ENCODE results near the gene ZNF768. TPM values are rescaled to one million over a fixed set of nuclear protein-coding genes. Genes with fewer than 3 reads are reported as not detected.

The ZNF768 gene
- 35.1 to 46.6 TPM (median 45.4 TPM) in 5 replicates for total RNA-seq (2022; extraction: Qiagen RNA extraction; ENCODE audit: low read depth)

GRCh38 chr16:30526137-30526822, at the start of gene ZNF768:
Gene ZNF768, minus strand, starts transcription at chr16:30526566. Its CDS starts 153 bp downstream, at chr16:30526413.

DNA sequence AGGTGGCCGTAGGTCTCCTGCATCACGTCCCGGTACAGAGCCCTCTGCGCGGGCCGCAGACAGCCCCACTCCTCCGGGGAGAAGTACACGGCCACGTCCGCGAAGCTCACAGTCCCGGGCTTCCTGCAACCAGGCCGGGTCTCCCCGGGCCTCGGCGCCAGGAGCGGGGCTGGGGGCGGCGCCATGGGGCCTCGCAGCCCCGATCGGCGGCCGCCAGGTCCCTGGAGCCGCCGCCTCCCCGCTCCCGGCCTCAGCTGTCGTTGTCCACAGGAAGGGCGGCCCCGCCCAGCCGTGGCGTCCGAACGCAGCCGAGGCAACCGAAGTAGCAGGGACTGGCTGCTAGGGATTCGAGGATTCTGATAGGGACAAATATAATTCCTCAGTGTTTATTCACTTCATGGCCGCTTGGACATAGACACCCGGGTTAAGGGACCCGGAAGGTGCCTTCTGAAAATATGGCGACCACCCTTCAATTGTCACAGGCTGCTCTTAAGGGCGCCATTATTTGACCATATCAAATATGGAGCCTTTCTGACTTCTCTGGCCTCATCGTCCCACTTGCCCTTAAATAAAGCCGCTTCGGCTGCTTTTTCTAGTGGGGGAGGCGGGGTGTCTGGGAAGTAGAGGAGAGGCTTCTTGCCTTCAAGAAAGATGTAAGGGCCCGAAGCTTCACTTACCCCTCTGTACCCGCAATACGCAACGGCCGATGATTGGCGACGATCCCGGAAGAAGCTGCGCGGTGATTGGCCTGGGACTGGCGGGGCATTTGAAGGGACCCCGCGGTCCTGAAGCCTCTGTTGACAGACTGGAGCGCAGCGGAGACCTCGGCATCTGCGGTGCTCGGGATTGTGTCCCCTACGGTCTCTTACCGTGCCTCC, 45.3 kb upstream of the ZNF768 start, which contains the start of gene ZNF688:
ZNF688 (minus strand) TSS at position 270 of the 878 bp plus-strand sequence; CDS start at position 185, 85 bp downstream.

DNA sequence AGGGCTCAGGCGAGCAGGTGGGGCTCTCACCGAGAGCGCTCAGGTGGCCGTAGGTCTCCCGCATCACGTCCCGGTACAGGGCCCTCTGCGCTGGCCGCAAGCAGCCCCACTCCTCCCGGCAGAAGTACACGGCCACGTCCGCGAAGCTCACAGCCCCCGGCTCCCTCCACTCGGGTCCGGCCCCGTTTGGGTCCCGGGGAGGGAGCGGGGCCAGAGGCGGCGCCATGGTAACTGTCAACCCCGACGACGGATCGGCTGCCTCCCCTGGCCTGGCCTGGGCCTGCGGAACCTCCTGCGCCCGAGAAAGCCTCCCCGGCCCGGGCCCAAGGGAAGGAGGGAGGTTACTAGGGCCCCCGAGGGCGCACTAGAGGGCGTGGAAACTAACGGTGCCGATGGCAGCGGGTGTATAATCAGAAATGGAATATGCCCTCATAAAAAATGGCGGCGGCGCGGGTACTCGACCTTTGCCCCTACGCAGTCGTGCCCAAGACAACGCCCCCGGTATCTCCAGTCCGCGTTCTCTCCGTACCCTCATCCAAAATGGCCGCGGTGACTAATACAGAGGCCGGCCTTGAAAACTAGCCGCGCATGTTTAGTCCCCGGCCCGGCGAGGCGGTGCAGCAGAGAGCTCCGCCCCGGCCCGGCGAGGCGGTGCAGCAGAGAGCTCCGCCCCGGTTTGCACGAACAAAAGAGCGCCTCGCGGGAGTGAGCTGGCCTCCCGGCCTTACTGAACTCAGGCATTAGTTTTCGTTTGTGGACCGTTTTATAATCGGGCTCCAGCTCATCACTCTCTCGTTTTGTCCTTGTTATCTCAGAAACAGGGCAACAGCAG, 31.8 kb upstream of the ZNF768 start, which contains the start of gene ZNF764:
ZNF764 (minus strand) TSS at position 418 of the 832 bp plus-strand sequence; CDS start at position 226, 192 bp downstream.

DNA sequence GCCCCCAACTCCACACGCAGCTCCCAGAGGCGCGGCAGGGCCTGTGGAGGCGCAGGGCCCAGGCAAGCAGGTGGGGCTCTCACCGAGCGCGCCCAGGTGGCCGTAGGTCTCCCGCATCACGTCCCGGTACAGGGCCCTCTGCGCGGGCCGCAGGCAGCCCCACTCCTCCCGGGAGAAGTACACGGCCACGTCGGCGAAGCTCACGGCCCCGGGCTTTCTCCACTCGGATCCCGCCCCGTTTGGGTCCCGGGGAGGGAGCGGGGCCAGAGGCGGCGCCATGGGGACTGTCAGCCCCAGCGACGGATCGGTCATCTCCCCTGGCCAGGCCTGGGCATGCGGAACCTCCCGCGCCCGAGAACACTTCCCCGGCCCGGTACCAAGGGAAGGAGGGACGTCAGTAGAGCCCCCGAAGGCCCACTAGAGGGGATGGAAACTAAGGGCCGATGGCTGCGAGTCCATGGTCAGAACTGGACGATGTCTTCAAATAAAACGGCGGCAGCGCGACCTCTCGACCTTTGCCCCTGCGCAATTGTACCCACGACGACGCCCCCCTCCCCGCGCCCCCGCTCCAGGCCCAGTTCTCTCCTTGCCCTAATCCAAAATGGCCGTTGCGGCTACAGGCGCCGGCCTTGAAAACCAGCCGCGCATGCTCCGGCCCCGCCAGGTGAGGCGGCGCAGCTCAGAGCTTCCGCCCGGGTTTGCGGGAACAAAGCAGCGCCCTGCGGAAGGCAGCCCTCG, 8.2 kb upstream of the ZNF768 start, which contains the start of gene ZNF747:
ZNF747 (minus strand) TSS at position 491 of the 738 bp plus-strand sequence; CDS start at position 312, 179 bp downstream.

Other genes starting within 250 kb of the ZNF768 start
- gene CD2BP2, start 171.3 kb downstream of the ZNF768 start, total RNA-seq (2022; extraction: Qiagen RNA extraction; ENCODE audit: low read depth) = 63.4 to 69.9 TPM (median 67.1 TPM) in 5 replicates
- gene TBC1D10B, start 156.1 kb downstream of the ZNF768 start, total RNA-seq (2022; extraction: Qiagen RNA extraction; ENCODE audit: low read depth) = 22.5 to 34.5 TPM (median 28.9 TPM) in 5 replicates
- 0.69 to 1.1 TPM in 2 of 5 replicates, not detected in the others for gene MYL11, start 151.8 kb downstream of the ZNF768 start, total RNA-seq (2022; extraction: Qiagen RNA extraction; ENCODE audit: low read depth)
- gene SEPTIN1, start 144.0 kb downstream of the ZNF768 start, total RNA-seq (2022; extraction: Qiagen RNA extraction; ENCODE audit: low read depth) = 1.2 to 3.0 TPM (median 2.3 TPM) in 5 replicates
- gene ZNF48, start 131.1 kb downstream of the ZNF768 start, total RNA-seq (2022; extraction: Qiagen RNA extraction; ENCODE audit: low read depth) = 10.1 to 13.1 TPM (median 12.7 TPM) in 5 replicates
- gene ZNF771, start 119.0 kb downstream of the ZNF768 start, total RNA-seq (2022; extraction: Qiagen RNA extraction; ENCODE audit: low read depth) = 3.4 to 7.1 TPM (median 6.1 TPM) in 5 replicates
- 100.0 to 144 TPM (median 139 TPM) in 5 replicates for gene DCTPP1, start 96.5 kb downstream of the ZNF768 start, total RNA-seq (2022; extraction: Qiagen RNA extraction; ENCODE audit: low read depth)
- 48.8 to 54.1 TPM (median 52.1 TPM) in 5 replicates for gene SEPHS2, start 80.7 kb downstream of the ZNF768 start, total RNA-seq (2022; extraction: Qiagen RNA extraction; ENCODE audit: low read depth)
- gene ITGAL, start 53.8 kb downstream of the ZNF768 start, total RNA-seq (2022; extraction: Qiagen RNA extraction; ENCODE audit: low read depth) = 0.08 to 0.10 TPM in 2 of 5 replicates, not detected in the others
- gene ZNF747, start 8.3 kb upstream of the ZNF768 start, total RNA-seq (2022; extraction: Qiagen RNA extraction; ENCODE audit: low read depth) = 2.5 to 4.4 TPM (median 4.0 TPM) in 5 replicates
- 4.3 to 6.6 TPM (median 5.5 TPM) in 5 replicates for gene ZNF764, start 31.8 kb upstream of the ZNF768 start, total RNA-seq (2022; extraction: Qiagen RNA extraction; ENCODE audit: low read depth)
- 5.2 to 7.9 TPM (median 7.3 TPM) in 5 replicates for gene ZNF688, start 45.1 kb upstream of the ZNF768 start, total RNA-seq (2022; extraction: Qiagen RNA extraction; ENCODE audit: low read depth)
- gene ZNF785, start 59.1 kb upstream of the ZNF768 start, total RNA-seq (2022; extraction: Qiagen RNA extraction; ENCODE audit: low read depth) = not detected in 5 replicates
- 7.6 to 9.1 TPM (median 8.3 TPM) in 5 replicates for gene ZNF689, start 83.8 kb upstream of the ZNF768 start, total RNA-seq (2022; extraction: Qiagen RNA extraction; ENCODE audit: low read depth)
- 18.1 to 25.2 TPM (median 24.3 TPM) in 5 replicates for gene PRR14, start 124.4 kb upstream of the ZNF768 start, total RNA-seq (2022; extraction: Qiagen RNA extraction; ENCODE audit: low read depth)
- gene FBRS, start 131.9 kb upstream of the ZNF768 start, total RNA-seq (2022; extraction: Qiagen RNA extraction; ENCODE audit: low read depth) = 29.2 to 47.0 TPM (median 41.2 TPM) in 5 replicates
- gene SRCAP, start 172.6 kb upstream of the ZNF768 start, total RNA-seq (2022; extraction: Qiagen RNA extraction; ENCODE audit: low read depth) = 9.9 to 28.4 TPM (median 21.7 TPM) in 5 replicates
- gene PHKG2, start 221.9 kb upstream of the ZNF768 start, total RNA-seq (2022; extraction: Qiagen RNA extraction; ENCODE audit: low read depth) = 16.5 to 27.8 TPM (median 22.1 TPM) in 5 replicates
- gene CFAP119, start 235.5 kb upstream of the ZNF768 start, total RNA-seq (2022; extraction: Qiagen RNA extraction; ENCODE audit: low read depth) = 6.2 to 9.6 TPM (median 6.7 TPM) in 5 replicates
- gene RNF40, start 235.8 kb upstream of the ZNF768 start, total RNA-seq (2022; extraction: Qiagen RNA extraction; ENCODE audit: low read depth) = 67.9 to 91.6 TPM (median 78.8 TPM) in 5 replicates

All from A549 treated with RU486 at 1 μM for 4 hours (cell line).